Measurements from ENCODE around the gene AMPH.

GRCh38 chr7:38630720-38631673 is at the start of gene AMPH:
- TF ChIP-seq CTCF (conservative IDR thresholded peaks at IDR 0.05) = no peak
- TF ChIP-seq EZH2 (IDR thresholded peaks at IDR 0.05; ENCODE audit: low read depth) = no peak
